PC-9 (cell line): Measurements from ENCODE around the gene PRLH. TPM values are rescaled to one million over a fixed set of nuclear protein-coding genes. Genes with fewer than 3 reads are reported as not detected.

Experiments used
- BruUV-seq: library from RNA; stranded (reverse); fragments of 400-500 nt; replicated peaks from 2 replicates; lab custom pipeline; 2021; lab: Mats Ljungman, UMichigan
- CTCF ChIA-PET: fragments of 300-600 bp; sonication (Branson Sonifier 250); formaldehyde crosslinking; loops from one replicate; lab custom pipeline; 2022; ENCODE audit warnings: antibody characterized with exemption; lab: Charles Lee
- POLR2A ChIA-PET: fragments of 300-600 bp; sonication (Branson Sonifier 250); formaldehyde crosslinking; loops from one replicate; lab custom pipeline; 2022; ENCODE audit warnings: antibody characterized with exemption; ENCODE audit not compliant: unreplicated experiment; lab: Charles Lee
- DNase-seq, 2 experiments: peaks; one replicate each; pipeline versions ENCODE4 v3.0.0 to v3.0.0-alpha.2; 2015 to 2022; ENCODE audit warnings: mixed read lengths in 1 of 2
- H2AFZ ChIP-seq: fragments of 200-600 bp; sonication (generic); 2 replicates; pipeline ENCODE4 v1.8.1; 2017; ENCODE audit warnings: antibody characterized with exemption
- H3F3A ChIP-seq: fragments of 200-600 bp; sonication (generic); 2 replicates; pipeline ENCODE4 v1.8.1; 2017; ENCODE audit warnings: antibody characterized with exemption, mild to moderate bottlenecking, low read depth; ENCODE audit not compliant: insufficient read depth
- H3K27ac ChIP-seq: fragments of 200-600 bp; sonication (generic); 2 replicates; pipeline ENCODE4 v1.6.1; 2016; ENCODE audit warnings: mixed run types
- H3K27me3 ChIP-seq: fragments of 200-600 bp; sonication (generic); 2 replicates; pipeline ENCODE4 v1.6.1; 2016; ENCODE audit warnings: low read depth, mixed run types; ENCODE audit not compliant: insufficient read depth
- H3K36me3 ChIP-seq: fragments of 200-600 bp; sonication (generic); 2 replicates; pipeline ENCODE4 v1.6.1; 2016; ENCODE audit warnings: low read depth, mixed run types
- H3K4me1 ChIP-seq: fragments of 200-600 bp; sonication (generic); replicated peaks from 2 replicates; pipeline ENCODE4 v1.6.1; 2016; ENCODE audit warnings: mixed run types; ENCODE audit not compliant: insufficient read depth
- H3K4me2 ChIP-seq: fragments of 200-600 bp; sonication (generic); 2 replicates; pipeline ENCODE4 v1.6.1; 2017; ENCODE audit warnings: mixed run types
- H3K4me3 ChIP-seq: fragments of 200-600 bp; sonication (generic); 2 replicates; pipeline ENCODE4 v1.6.1; 2016; ENCODE audit warnings: mixed run types
- H3K79me2 ChIP-seq: fragments of 200-600 bp; sonication (generic); 2 replicates; pipeline ENCODE4 v1.6.1; 2017; ENCODE audit warnings: low read depth, mixed run types
- H3K9me2 ChIP-seq: fragments of 200-600 bp; sonication (generic); 2 replicates; pipeline ENCODE4 v1.8.1; 2017; ENCODE audit warnings: mild to moderate bottlenecking; ENCODE audit not compliant: insufficient read depth
- H3K9me3 ChIP-seq: fragments of 200-600 bp; sonication (generic); 2 replicates; pipeline ENCODE4 v1.8.1; 2016; ENCODE audit warnings: low read depth; ENCODE audit not compliant: insufficient read depth
- H4K20me1 ChIP-seq: fragments of 200-600 bp; sonication (generic); 2 replicates; pipeline ENCODE4 v1.8.1; 2017; ENCODE audit not compliant: insufficient read depth
- EZH2 ChIP-seq: fragments of 200-600 bp; sonication (generic); IDR thresholded peaks from 2 replicates; pipeline ENCODE4 v1.8.0; 2017; ENCODE audit warnings: antibody characterized with exemption, low read depth
- intact Hi-C: fragments of 100-400 bp; cut with micrococcal nuclease; formaldehyde crosslinking; loops from one replicate; pipeline ENCODE4 v1.10.0; 2022; ENCODE audit not compliant: unreplicated experiment
- total RNA-seq: library from RNA; stranded (reverse); gene quantifications from 2 replicates; pipeline ENCODE4 v1.2.3, GENCODE V29; 2021
- TF ChIP-seq, protein P1 (sequence below): fragments of 200-600 bp; sonication (generic); conservative IDR thresholded peaks from 2 replicates; pipeline ENCODE4 v1.6.1; 2017; ENCODE audit warnings: mixed run types, antibody characterized with exemption, mild to moderate bottlenecking, moderate library complexity

Gene PRLH
- total RNA-seq, 1 experiment from 2014 or later: not detected

GRCh38 chr2:237571551-237571950 is 5.2 kb downstream of the PRLH start:
- H2AFZ ChIP-seq: no peak overlapping the region
- H3K79me2 ChIP-seq: no peaks in the 10 kb centered on the region
- H3F3A ChIP-seq: peaks cover 6% of the 10 kb centered on the region; the same call in 1 of the 2 replicates
- no peak for DNase-seq
- H3K27ac ChIP-seq: no peak overlapping the region
- no peaks in the 10 kb centered on the region for H3K36me3 ChIP-seq
- ChIA-PET CTCF (interaction anchor here (0.6 to 2.1 kb wide), 20 partner anchors 16 to 486 kb away, joined by 3 to 43 read pairs (median 4); partner anchors contain the start of gene COPS8), POLR2A (interaction anchor here (0.7 kb wide), 1 partner anchor 637 kb away, joined by 3 read pairs; no protein-coding TSS in a partner anchor)
- H4K20me1 ChIP-seq: no peaks in the 10 kb centered on the region
- BruUV-seq: no TSS peak
- TF ChIP-seq, protein P1, sequence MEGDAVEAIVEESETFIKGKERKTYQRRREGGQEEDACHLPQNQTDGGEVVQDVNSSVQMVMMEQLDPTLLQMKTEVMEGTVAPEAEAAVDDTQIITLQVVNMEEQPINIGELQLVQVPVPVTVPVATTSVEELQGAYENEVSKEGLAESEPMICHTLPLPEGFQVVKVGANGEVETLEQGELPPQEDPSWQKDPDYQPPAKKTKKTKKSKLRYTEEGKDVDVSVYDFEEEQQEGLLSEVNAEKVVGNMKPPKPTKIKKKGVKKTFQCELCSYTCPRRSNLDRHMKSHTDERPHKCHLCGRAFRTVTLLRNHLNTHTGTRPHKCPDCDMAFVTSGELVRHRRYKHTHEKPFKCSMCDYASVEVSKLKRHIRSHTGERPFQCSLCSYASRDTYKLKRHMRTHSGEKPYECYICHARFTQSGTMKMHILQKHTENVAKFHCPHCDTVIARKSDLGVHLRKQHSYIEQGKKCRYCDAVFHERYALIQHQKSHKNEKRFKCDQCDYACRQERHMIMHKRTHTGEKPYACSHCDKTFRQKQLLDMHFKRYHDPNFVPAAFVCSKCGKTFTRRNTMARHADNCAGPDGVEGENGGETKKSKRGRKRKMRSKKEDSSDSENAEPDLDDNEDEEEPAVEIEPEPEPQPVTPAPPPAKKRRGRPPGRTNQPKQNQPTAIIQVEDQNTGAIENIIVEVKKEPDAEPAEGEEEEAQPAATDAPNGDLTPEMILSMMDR: no peak
- no peak for TF ChIP-seq EZH2
- H3K4me3 ChIP-seq: no peak overlapping the region
- H3K4me1 ChIP-seq: peaks cover 5% of the 10 kb centered on the region; the same call in 1 of the 2 replicates
- H3K9me2 ChIP-seq: no peaks in the 10 kb centered on the region
- no peaks in the 10 kb centered on the region for H3K9me3 ChIP-seq
- H3K4me2 ChIP-seq: 0 out of 2 replicates have a peak overlapping the region, but pooled peaks have one; percentile 52
- H3K27me3 ChIP-seq: no peaks in the 10 kb centered on the region
- intact Hi-C loops: no loop called here

- DNase-seq: peak; percentile 81 to 94
- Histone ChIP-seq H3K4me2 (peak overlapping the region; percentile 52), H3F3A (peaks cover 6% of the 10 kb centered on the region; the same call in 1 of the 2 replicates), H3K4me3 (no peak overlapping the region), H3K79me2 (no peaks in the 10 kb centered on the region), H3K36me3 (no peaks in the 10 kb centered on the region), H3K9me3 (no peaks in the 10 kb centered on the region), H3K4me1 (peaks cover 5% of the 10 kb centered on the region; the same call in 1 of the 2 replicates), H4K20me1 (no peaks in the 10 kb centered on the region), H3K9me2 (no peaks in the 10 kb centered on the region), H3K27me3 (no peaks in the 10 kb centered on the region), H2AFZ (no peak overlapping the region), H3K27ac (no peak overlapping the region)
- no TSS peak for BruUV-seq
- ChIA-PET CTCF (interaction anchor here (0.6 to 2.1 kb wide), 23 partner anchors 17 to 510 kb away, joined by 3 to 43 read pairs (median 4); partner anchors contain the start of gene COPS8), POLR2A (interaction anchor here (0.6 to 0.7 kb wide), 2 partner anchors 56 to 638 kb away, joined by 3 to 4 read pairs; no protein-coding TSS in a partner anchor)
- intact Hi-C loops: loop anchor here (1.0 kb wide), 7 partner anchors 60 to 479 kb away; no protein-coding TSS in a partner anchor
- no peak for TF ChIP-seq EZH2
- TF ChIP-seq, protein P1: peak; percentile 100
These were observed 5.8 kb downstream of the PRLH start for GRCh38 chr2:237572021-237572741.

DNA sequence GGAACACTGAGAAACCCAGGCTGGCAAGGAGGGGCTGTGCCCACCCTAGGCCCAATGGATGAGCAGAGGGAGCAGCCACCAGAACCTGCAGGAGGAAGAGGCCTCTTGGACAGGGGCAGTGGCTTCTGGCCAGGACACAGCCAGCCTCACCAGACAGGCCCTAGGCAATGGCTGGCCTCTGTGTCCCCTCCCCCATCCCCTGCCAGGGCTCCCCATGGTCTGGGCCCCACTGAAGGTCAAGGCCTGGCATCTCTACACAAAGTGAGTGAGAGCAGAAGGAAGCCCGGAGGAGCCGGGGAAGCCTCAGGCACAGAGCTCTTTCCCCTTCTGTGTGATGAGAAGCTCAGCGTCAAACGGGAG is 6.3 kb downstream of the PRLH start:
- POLR2A ChIA-PET: interaction anchor here (0.6 kb wide), 1 partner anchor 56 kb away, joined by 4 read pairs; no protein-coding TSS in a partner anchor
- CTCF ChIA-PET: interaction anchor here (0.6 to 2.1 kb wide), 9 partner anchors 60 to 450 kb away, joined by 3 to 43 read pairs (median 5); no protein-coding TSS in a partner anchor
- no peak for TF ChIP-seq EZH2
- TF ChIP-seq, protein P1: no peak
- Histone ChIP-seq H4K20me1 (no peaks in the 10 kb centered on the region), H3K4me3 (no peak overlapping the region), H3K9me3 (no peaks in the 10 kb centered on the region), H3K27ac (no peak overlapping the region), H3K4me2 (no peak overlapping the region), H3K9me2 (no peaks in the 10 kb centered on the region), H3K4me1 (peaks cover 5% of the 10 kb centered on the region; the same call in 1 of the 2 replicates), H3F3A (peaks cover 6% of the 10 kb centered on the region; the same call in 1 of the 2 replicates), H3K27me3 (no peaks in the 10 kb centered on the region), H3K79me2 (no peaks in the 10 kb centered on the region), H3K36me3 (no peaks in the 10 kb centered on the region), H2AFZ (no peak overlapping the region)
- DNase-seq: no peak
- no TSS peak for BruUV-seq
- intact Hi-C loops: loop anchor here (1.0 kb wide), 7 partner anchors 60 to 479 kb away; no protein-coding TSS in a partner anchor
